HG03432 (cell line): ENCODE measurements around the gene GUCY2D.
"Not testable (repeated sequence)": the region's sequence is repeated elsewhere in the genome, so short reads cannot be mapped to it uniquely, and the experiment has no call there.

Source experiments
- ATAC-seq: cut with Tn5 transposase; IDR thresholded peaks from one replicate; pipeline ENCODE4 v1.9.1; 2021; ENCODE audit warnings: mild to moderate bottlenecking, moderate library complexity; ENCODE audit not compliant: unreplicated experiment

Gene GUCY2D

GRCh38 chr17:8015957-8016631 is 13.7 kb downstream of the GUCY2D start:
- no peak for ATAC-seq

GRCh38 chr17:8016632-8017424 is 14.4 kb downstream of the GUCY2D start:
- no peak for ATAC-seq

GRCh38 chr17:8018436-8018835 is 16.0 kb downstream of the GUCY2D start:
- no peak for ATAC-seq

- ATAC-seq = no peak
Observed at GRCh38 chr17:8019166-8019565, 16.8 kb downstream of the GUCY2D start.

GRCh38 chr17:8019665-8020650 is 17.5 kb downstream of the GUCY2D start:
- ATAC-seq = no peak

- no peak for ATAC-seq
Observed at GRCh38 chr17:8020776-8021564, 18.6 kb downstream of the GUCY2D start.

- no peak for ATAC-seq
Observed at GRCh38 chr17:8021565-8022359, 19.3 kb downstream of the GUCY2D start.

GRCh38 chr17:8022360-8023003 is 20.1 kb downstream of the GUCY2D start:
- no peak for ATAC-seq

GRCh38 chr17:8024161-8024560 is 21.7 kb downstream of the GUCY2D start:
- ATAC-seq = not testable (repeated sequence)

GRCh38 chr17:8025176-8025911 is 22.9 kb downstream of the GUCY2D start:
- no peak for ATAC-seq

GRCh38 chr17:8029121-8029520 is 26.7 kb downstream of the GUCY2D start:
- ATAC-seq = no peak

- no peak for ATAC-seq
Observed at GRCh38 chr17:8031261-8031661, 28.8 kb downstream of the GUCY2D start.

- ATAC-seq = no peak
Observed at GRCh38 chr17:8031950-8032349, 29.5 kb downstream of the GUCY2D start.

GRCh38 chr17:8032442-8032841 is 30.0 kb downstream of the GUCY2D start:
- ATAC-seq = no peak

- ATAC-seq = no peak
Observed at GRCh38 chr17:8038954-8039610, 36.7 kb downstream of the GUCY2D start, which contains the start of gene ALOX15B. TSS of gene ALOX15B (plus strand) at chr17:8039059. CDS start at chr17:8039156, 97 bp downstream.

GRCh38 chr17:8039611-8040168 is 37.3 kb downstream of the GUCY2D start:
- ATAC-seq = no peak

GRCh38 chr17:8041249-8041928 is 39.0 kb downstream of the GUCY2D start:
- ATAC-seq = no peak
